ENCODE data around the gene KCNC3. TPM values are rescaled to one million over a fixed set of nuclear protein-coding genes. Genes with fewer than 3 reads are reported as not detected.
A peak's percentile ranks its signal among the peaks of the same experiment; 100 is the strongest.

The KCNC3 gene
- total and polyA plus RNA-seq, 2 of the 13 experiments (the other 11 are each of a cell fraction or from before 2014, with no cell fraction given): 0.29 to 1.7 TPM

DNA sequence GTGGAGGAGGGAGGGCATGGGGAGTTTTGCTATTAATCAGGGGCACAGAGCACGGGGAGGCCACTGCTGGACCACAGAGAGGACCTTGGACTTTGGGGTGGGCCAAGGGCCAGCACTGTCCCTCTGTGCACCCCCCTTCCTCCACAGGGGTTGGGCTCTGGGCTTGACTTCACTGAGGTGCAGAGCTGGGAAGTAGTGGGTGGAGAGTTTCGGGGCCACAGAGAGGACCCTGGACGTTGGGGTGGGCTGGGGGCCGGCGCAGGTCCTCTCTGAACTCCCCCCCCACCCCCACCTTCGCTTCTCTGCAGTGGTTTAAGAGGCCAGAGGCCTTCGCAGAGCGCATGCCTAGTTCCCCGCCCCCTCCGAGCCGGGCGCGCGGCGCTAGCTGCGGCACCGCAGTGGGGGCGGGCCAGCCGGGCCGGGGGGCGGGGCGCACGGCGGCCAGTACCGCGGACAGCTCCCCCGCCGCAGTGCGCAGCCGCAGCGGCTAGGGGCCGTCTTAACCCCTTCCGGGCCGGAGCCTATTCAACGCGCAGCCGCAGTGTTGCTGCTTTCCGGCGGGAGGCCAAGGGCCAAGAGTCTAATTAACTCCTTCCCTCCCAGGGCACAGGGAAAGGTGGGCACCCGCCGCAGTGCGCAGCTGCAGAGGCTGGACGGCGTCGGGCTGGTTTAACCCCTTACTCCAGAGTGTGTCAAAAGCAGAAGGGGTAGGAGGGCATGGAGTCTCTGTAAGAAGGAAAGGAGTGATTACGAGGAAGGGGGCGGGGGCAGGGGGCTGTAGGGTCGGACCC is 3.7 kb downstream of the KCNC3 start (continued):
- TF ChIP-seq, protein P1, sequence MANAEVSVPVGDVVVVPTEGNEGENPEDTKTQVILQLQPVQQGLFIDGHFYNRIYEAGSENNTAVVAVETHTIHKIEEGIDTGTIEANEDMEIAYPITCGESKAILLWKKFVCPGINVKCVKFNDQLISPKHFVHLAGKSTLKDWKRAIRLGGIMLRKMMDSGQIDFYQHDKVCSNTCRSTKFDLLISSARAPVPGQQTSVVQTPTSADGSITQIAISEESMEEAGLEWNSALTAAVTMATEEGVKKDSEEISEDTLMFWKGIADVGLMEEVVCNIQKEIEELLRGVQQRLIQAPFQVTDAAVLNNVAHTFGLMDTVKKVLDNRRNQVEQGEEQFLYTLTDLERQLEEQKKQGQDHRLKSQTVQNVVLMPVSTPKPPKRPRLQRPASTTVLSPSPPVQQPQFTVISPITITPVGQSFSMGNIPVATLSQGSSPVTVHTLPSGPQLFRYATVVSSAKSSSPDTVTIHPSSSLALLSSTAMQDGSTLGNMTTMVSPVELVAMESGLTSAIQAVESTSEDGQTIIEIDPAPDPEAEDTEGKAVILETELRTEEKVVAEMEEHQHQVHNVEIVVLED (CRISPR knock-in tag; IDR thresholded peaks at IDR 0.05; ENCODE audit: borderline replicate concordance): no peak
- TF ChIP-seq, protein P2, sequence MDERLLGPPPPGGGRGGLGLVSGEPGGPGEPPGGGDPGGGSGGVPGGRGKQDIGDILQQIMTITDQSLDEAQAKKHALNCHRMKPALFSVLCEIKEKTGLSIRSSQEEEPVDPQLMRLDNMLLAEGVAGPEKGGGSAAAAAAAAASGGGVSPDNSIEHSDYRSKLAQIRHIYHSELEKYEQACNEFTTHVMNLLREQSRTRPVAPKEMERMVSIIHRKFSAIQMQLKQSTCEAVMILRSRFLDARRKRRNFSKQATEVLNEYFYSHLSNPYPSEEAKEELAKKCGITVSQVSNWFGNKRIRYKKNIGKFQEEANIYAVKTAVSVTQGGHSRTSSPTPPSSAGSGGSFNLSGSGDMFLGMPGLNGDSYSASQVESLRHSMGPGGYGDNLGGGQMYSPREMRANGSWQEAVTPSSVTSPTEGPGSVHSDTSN (CRISPR knock-in tag; IDR thresholded peaks at IDR 0.05): no peak
- TF ChIP-seq ZNF687 (CRISPR knock-in tag; IDR thresholded peaks at IDR 0.05) (peak; percentile 73), RELA (CRISPR knock-in tag; IDR thresholded peaks at IDR 0.05) (peak; percentile 60; the same call in 1 of the 2 replicates), NFKBIZ (CRISPR knock-in tag; IDR thresholded peaks at IDR 0.05) (no peak; the same call in 1 of the 2 replicates), ZNF446 (CRISPR knock-in tag; IDR thresholded peaks at IDR 0.05) (peak; percentile 96; the same call in 1 of the 2 replicates), CCDC6 (CRISPR knock-in tag; IDR thresholded peaks at IDR 0.05) (peak; percentile 97), YEATS2 (CRISPR knock-in tag; IDR thresholded peaks at IDR 0.05; ENCODE audit: borderline replicate concordance) (no peak), HMGA1 (CRISPR knock-in tag; conservative IDR thresholded peaks at IDR 0.05) (no peak), ZNF12 (CRISPR knock-in tag; IDR thresholded peaks at IDR 0.05) (no peak), ZFYVE20 (CRISPR knock-in tag; IDR thresholded peaks at IDR 0.05; ENCODE audit: borderline replicate concordance, low read depth) (peak; percentile 86; the same call in 1 of the 2 replicates), ZNF543 (CRISPR knock-in tag; IDR thresholded peaks at IDR 0.05) (peak; percentile 48; the same call in 1 of the 2 replicates), ATF3 (CRISPR knock-in tag; IDR thresholded peaks at IDR 0.05) (peak; percentile 52; the same call in 1 of the 2 replicates), NRL (CRISPR knock-in tag; IDR thresholded peaks at IDR 0.05; ENCODE audit: borderline replicate concordance) (peak; percentile 47; the same call in 1 of the 2 replicates), RFXANK (CRISPR knock-in tag; IDR thresholded peaks at IDR 0.05) (no peak), NKX3-1 (CRISPR knock-in tag; IDR thresholded peaks at IDR 0.05) (peak; percentile 84; the same call in 1 of the 2 replicates), NR2C2 (CRISPR knock-in tag; IDR thresholded peaks at IDR 0.05; ENCODE audit: borderline replicate concordance) (peak; percentile 51; the same call in 1 of the 2 replicates), ZNF468 (CRISPR knock-in tag; IDR thresholded peaks at IDR 0.05) (no peak), TSC22D2 (CRISPR knock-in tag; IDR thresholded peaks at IDR 0.05; ENCODE audit: borderline replicate concordance) (peak; percentile 89; the same call in 1 of the 2 replicates), ZNF124 (CRISPR knock-in tag; IDR thresholded peaks at IDR 0.05) (no peak), ZNF644 (CRISPR knock-in tag; IDR thresholded peaks at IDR 0.05; ENCODE audit: low read depth) (peak; percentile 67)
- TF ChIP-seq, protein P3, sequence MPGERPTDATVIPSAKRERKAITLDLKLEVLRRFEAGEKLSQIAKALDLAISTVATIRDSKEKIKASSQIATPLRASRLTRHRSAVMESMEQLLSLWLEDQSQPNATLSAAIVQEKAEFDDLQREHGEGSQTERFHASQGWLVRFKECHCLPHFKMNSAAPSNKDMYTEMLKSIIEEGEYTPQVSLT (CRISPR knock-in tag; IDR thresholded peaks at IDR 0.05; ENCODE audit: borderline replicate concordance, low read depth): no peak

All from HepG2 (cell line).